GM12878 (cell line): Measurements from ENCODE around the gene GGNBP2. TPM values are rescaled to one million over a fixed set of nuclear protein-coding genes. Genes with fewer than 3 reads are reported as not detected.

Experiments used
- ATAC-seq: fragments of 200-7000 bp; cut with Tn5 transposase; 3 replicates; pipeline ENCODE4 v1.9.1; 2020; ENCODE audit warnings: mild to moderate bottlenecking, moderate library complexity
- BruUV-seq: library from RNA; stranded (reverse); fragments of 400-500 nt; replicated peaks from 2 replicates; lab custom pipeline; 2021; lab: Mats Ljungman, UMichigan
- CTCF ChIA-PET: fragments of 300-600 bp; sonication (Branson Sonifier 250); formaldehyde crosslinking; extraction: SDS; loops from one replicate; lab custom pipeline; 2021; ENCODE audit warnings: inconsistent platforms; lab: Yijun Ruan, JAX
- POLR2A ChIA-PET: fragments of 350-600 bp; formaldehyde crosslinking; extraction: SDS; loops from one replicate; lab custom pipeline; 2021; ENCODE audit warnings: inconsistent platforms; lab: Charles Lee
- RAD21 ChIA-PET: fragments of 300-600 bp; sonication (Branson Sonifier 250); formaldehyde crosslinking; loops from one replicate; lab custom pipeline; 2023; ENCODE audit warnings: antibody characterized with exemption; ENCODE audit not compliant: unreplicated experiment; lab: Charles Lee
- SMC1A ChIA-PET: fragments of 300-600 bp; sonication (Branson Sonifier 250); formaldehyde crosslinking; loops from one replicate; lab custom pipeline; 2023; ENCODE audit not compliant: unreplicated experiment, uncharacterized antibody; lab: Charles Lee
- DNase-seq: peaks from one replicate; pipeline ENCODE4 v3.0.0-alpha.2; 2011; ENCODE audit warnings: low read depth, low spot score
- FAIRE-seq: peaks from 3 replicates; lab custom pipeline; 2011; peaks lifted over from hg19 to GRCh38; lab: Jason Lieb, UNC
- H2AFZ ChIP-seq: 2 replicates; pipeline ENCODE4 v1.6.0; 2011; ENCODE audit warnings: low read depth, low read length, control low read depth; ENCODE audit not compliant: control insufficient read depth
- H3K27ac ChIP-seq: 2 replicates; pipeline ENCODE4 v1.5.1; 2011; ENCODE audit warnings: control low read depth; ENCODE audit not compliant: control insufficient read depth, insufficient read depth
- H3K27me3 ChIP-seq, 2 experiments: replicated peaks in 1 of 2; 2 replicates each; pipeline versions ENCODE4 v1.6.0 to v1.6.1; 2011; ENCODE audit warnings: low read length in 1 of 2; ENCODE audit not compliant: control insufficient read depth in 2 of 2, insufficient read depth in 2 of 2
- H3K36me3 ChIP-seq, 2 experiments: 2 replicates each; pipeline ENCODE4 v1.5.1; 2011; ENCODE audit warnings: low read length in 1 of 2; ENCODE audit not compliant: control insufficient read depth in 2 of 2, insufficient read depth in 2 of 2
- H3K4me1 ChIP-seq: 2 replicates; pipeline ENCODE4 v1.6.1; 2011; ENCODE audit warnings: mild to moderate bottlenecking, low read length, moderate library complexity, mixed read lengths; ENCODE audit not compliant: control insufficient read depth, insufficient read depth
- H3K4me2 ChIP-seq: 2 replicates; pipeline ENCODE4 v1.6.0; 2011; ENCODE audit warnings: control low read depth; ENCODE audit not compliant: control insufficient read depth, insufficient read depth
- H3K4me3 ChIP-seq: fragments of 200-600 bp; sonication (generic); 2 replicates; pipeline ENCODE4 v1.5.1; 2016
- H3K79me2 ChIP-seq: 2 replicates; pipeline ENCODE4 v1.6.0; 2011; ENCODE audit warnings: low read length; ENCODE audit not compliant: control insufficient read depth, insufficient read depth
- H3K9ac ChIP-seq: 2 replicates; pipeline ENCODE4 v1.8.0; 2011; ENCODE audit warnings: low read length, control low read depth, mixed read lengths; ENCODE audit not compliant: control insufficient read depth, insufficient read depth
- H3K9me3 ChIP-seq: replicated peaks from 3 replicates; pipeline ENCODE4 v1.5.1; 2011; ENCODE audit warnings: mild to moderate bottlenecking, low read length; ENCODE audit not compliant: control insufficient read depth, insufficient read depth
- H4K20me1 ChIP-seq: 2 replicates; pipeline ENCODE4 v1.6.0; 2011; ENCODE audit not compliant: control insufficient read depth, insufficient read depth
- BACH1 ChIP-seq: fragments of 450-650 bp; IDR thresholded peaks from 2 replicates; pipeline ENCODE4 v1.6.1; 2017; ENCODE audit warnings: mild to moderate bottlenecking, borderline replicate concordance
- E4F1 ChIP-seq: fragments of 450-650 bp; IDR thresholded peaks from 2 replicates; pipeline ENCODE4 v1.6.1; 2018; ENCODE audit warnings: borderline replicate concordance, mild to moderate bottlenecking; ENCODE audit not compliant: partially characterized antibody
- HDAC2 ChIP-seq: fragments of 200-600 bp; sonication (generic); IDR thresholded peaks from 2 replicates; pipeline ENCODE4 v1.6.1; 2017
- IRF4 ChIP-seq: IDR thresholded peaks from 2 replicates; pipeline ENCODE4 v1.6.1; 2011; ENCODE audit warnings: low read depth, low read length
- MYC ChIP-seq: IDR thresholded peaks from 2 replicates; pipeline ENCODE4 v1.6.1; 2011; ENCODE audit warnings: mild to moderate bottlenecking, low read length, moderate library complexity, inconsistent platforms; ENCODE audit not compliant: insufficient read depth, insufficient replicate concordance, insufficient read length, severe bottlenecking
- POLR2A ChIP-seq: IDR thresholded peaks from 2 replicates; pipeline ENCODE4 v1.6.1; 2011; ENCODE audit warnings: low read depth, mild to moderate bottlenecking, low read length
- SMAD1 ChIP-seq: fragments of 450-650 bp; IDR thresholded peaks from 2 replicates; pipeline ENCODE4 v1.6.1; 2018; ENCODE audit warnings: mild to moderate bottlenecking, low read depth; ENCODE audit not compliant: partially characterized antibody
- SP1 ChIP-seq: IDR thresholded peaks from one replicate; pipeline ENCODE4 v1.6.1; 2011; ENCODE audit warnings: low read depth, low read length
- STAT3 ChIP-seq: IDR thresholded peaks from 2 replicates; pipeline ENCODE4 v1.6.1; 2011; ENCODE audit warnings: low read depth, low read length, improper control_type of control experiment
- YY1 ChIP-seq: IDR thresholded peaks from 2 replicates; pipeline ENCODE4 v1.6.1; 2011; ENCODE audit warnings: low read depth, mild to moderate bottlenecking, low read length
- ZNF24 ChIP-seq: fragments of 450-650 bp; IDR thresholded peaks from 2 replicates; pipeline ENCODE4 v1.6.1; 2017; ENCODE audit warnings: antibody characterized with exemption, mild to moderate bottlenecking
- WGBS: methylation state at CpG from one replicate; pipeline ENCODE4 v1.1.6; 2016; ENCODE audit warnings: low lambda C conversion rate; ENCODE audit not compliant: insufficient replicate concordance, insufficient coverage; ENCODE audit errors: missing lambda C conversion rate; 5-methylcytosine and 5-hydroxymethylcytosine counted together
- in situ Hi-C: fragments of 300-500 bp; cut with MboI; formaldehyde crosslinking; loops from 9 replicates; pipeline ENCODE4 v1.14.3; 2018; ENCODE audit warnings: mixed read lengths
- intact Hi-C: fragments of 100-400 bp; cut with micrococcal nuclease; formaldehyde crosslinking; loops from one replicate; pipeline ENCODE4 v1.14.2; 2022; ENCODE audit not compliant: unreplicated experiment
- polyA plus RNA-seq, 11 experiments: library from polyadenylated mRNA; depleted of rRNA in 4 of 11; unstranded in 6 of 11; stranded (reverse) in 5 of 11; fragments of >200 nt; fragmentation: Nextera tagmentation in 4 of 11; fragmentation: Illumina TruSeq in 1 of 11; extraction: Ambion mirVana in 4 of 11; extraction: Trizol in 1 of 11; gene quantifications; 1 replicate in 1 of 11; 2 replicates in 10 of 11; pipeline versions ENCODE4 v1.2.1 to v1.2.3, GENCODE V29; 2011 to 2016; ENCODE audit warnings: inconsistent platforms in 2 of 11, missing spikeins in 2 of 11, low read depth in 1 of 11
- total RNA-seq, 4 experiments: library from RNA; depleted of rRNA in 3 of 4; stranded (reverse); fragments of >200 nt in 3 of 4; fragmentation: Illumina TruSeq in 1 of 4; extraction: Trizol in 1 of 4; gene quantifications; 2 replicates each; pipeline versions ENCODE4 v1.2.1 to v1.2.3, GENCODE V29; 2013 to 2021
- TF ChIP-seq, protein P1 (sequence below): fragments of 150-350 bp; IDR thresholded peaks from 2 replicates; pipeline ENCODE4 v1.6.1; 2016; ENCODE audit warnings: low read depth, low read length

The GGNBP2 gene
- total and polyA plus RNA-seq, 10 of the 15 experiments (the other 5 are each of a cell fraction or from before 2014, with no cell fraction given), result 36.3 to 82.0 (median 50.0) TPM

DNA sequence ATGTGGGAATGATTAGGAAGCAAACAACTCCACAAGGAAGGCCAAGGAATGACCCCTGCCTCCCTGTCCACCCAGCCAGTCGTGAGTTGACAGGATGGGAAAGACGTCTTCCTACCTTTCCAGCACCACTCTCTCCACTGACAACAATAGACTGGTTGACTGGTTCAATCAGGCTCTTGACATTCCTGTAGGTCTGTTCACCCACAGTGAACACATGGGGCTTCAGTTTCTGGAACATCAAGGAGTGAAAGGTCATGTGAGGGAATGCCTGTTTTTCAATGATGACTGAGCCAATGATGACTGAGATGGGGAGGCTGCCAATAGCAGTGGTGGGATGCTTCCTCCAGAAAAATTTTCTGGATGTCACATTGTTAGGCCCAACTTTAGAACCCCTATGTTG, 19.6 kb upstream of the GGNBP2 start:
- ATAC-seq, result no peak
- H3K9ac ChIP-seq, result no peak overlapping the region
- H3K79me2 ChIP-seq, result no peaks in the 10 kb centered on the region
- DNase-seq, result no peak
- ChIA-PET CTCF (interaction anchor here (2.6 kb wide), 1 partner anchor 9 kb away, joined by 15 read pairs; the partner anchor contains the start of genes MYO19 and PIGW), SMC1A (interaction anchor here (1.1 kb wide), 1 partner anchor 34 kb away, joined by 3 read pairs; no protein-coding TSS in a partner anchor), RAD21 (no interaction called here), POLR2A (no interaction called here)
- no peaks in the 10 kb centered on the region for H4K20me1 ChIP-seq
- no peak for FAIRE-seq
- peaks cover 11 to 22% of the 10 kb centered on the region in 2 experiments; a peak in 3 of 4 replicates for H3K36me3 ChIP-seq
- no peak overlapping the region for H3K4me2 ChIP-seq
- H3K27me3 ChIP-seq, result no peaks in the 10 kb centered on the region
- intact Hi-C loops (no loop called here), in situ Hi-C loops (no loop called here)
- H2AFZ ChIP-seq, result no peak overlapping the region
- no peaks in the 10 kb centered on the region; the same call in 2 of the 3 replicates for H3K9me3 ChIP-seq
- 92% methylated on average over 2 of the region's 2 CpGs for WGBS
- H3K27ac ChIP-seq, result no peak overlapping the region
- no peak for TF ChIP-seq IRF4
- TF ChIP-seq YY1, result no peak
- no peak for TF ChIP-seq E4F1
- TF ChIP-seq, protein P1, sequence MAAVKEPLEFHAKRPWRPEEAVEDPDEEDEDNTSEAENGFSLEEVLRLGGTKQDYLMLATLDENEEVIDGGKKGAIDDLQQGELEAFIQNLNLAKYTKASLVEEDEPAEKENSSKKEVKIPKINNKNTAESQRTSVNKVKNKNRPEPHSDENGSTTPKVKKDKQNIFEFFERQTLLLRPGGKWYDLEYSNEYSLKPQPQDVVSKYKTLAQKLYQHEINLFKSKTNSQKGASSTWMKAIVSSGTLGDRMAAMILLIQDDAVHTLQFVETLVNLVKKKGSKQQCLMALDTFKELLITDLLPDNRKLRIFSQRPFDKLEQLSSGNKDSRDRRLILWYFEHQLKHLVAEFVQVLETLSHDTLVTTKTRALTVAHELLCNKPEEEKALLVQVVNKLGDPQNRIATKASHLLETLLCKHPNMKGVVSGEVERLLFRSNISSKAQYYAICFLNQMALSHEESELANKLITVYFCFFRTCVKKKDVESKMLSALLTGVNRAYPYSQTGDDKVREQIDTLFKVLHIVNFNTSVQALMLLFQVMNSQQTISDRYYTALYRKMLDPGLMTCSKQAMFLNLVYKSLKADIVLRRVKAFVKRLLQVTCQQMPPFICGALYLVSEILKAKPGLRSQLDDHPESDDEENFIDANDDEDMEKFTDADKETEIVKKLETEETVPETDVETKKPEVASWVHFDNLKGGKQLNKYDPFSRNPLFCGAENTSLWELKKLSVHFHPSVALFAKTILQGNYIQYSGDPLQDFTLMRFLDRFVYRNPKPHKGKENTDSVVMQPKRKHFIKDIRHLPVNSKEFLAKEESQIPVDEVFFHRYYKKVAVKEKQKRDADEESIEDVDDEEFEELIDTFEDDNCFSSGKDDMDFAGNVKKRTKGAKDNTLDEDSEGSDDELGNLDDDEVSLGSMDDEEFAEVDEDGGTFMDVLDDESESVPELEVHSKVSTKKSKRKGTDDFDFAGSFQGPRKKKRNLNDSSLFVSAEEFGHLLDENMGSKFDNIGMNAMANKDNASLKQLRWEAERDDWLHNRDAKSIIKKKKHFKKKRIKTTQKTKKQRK, result no peak
- TF ChIP-seq SMAD1, result no peak
- no peak for TF ChIP-seq POLR2A
- TF ChIP-seq BACH1, result no peak
- TF ChIP-seq ZNF24, result no peak
- TF ChIP-seq MYC, result no peak
- no peak for TF ChIP-seq STAT3
- no peak for TF ChIP-seq SP1
- no peak for TF ChIP-seq HDAC2
- no TSS peak for BruUV-seq
- no peaks in the 10 kb centered on the region for H3K4me1 ChIP-seq
- H3K4me3 ChIP-seq, result no peak overlapping the region
